ENCODE measurements around the gene CFAP74. TPM values are rescaled to one million over a fixed set of nuclear protein-coding genes. Genes with fewer than 3 reads are reported as not detected.
"Not testable (repeated sequence)": the region's sequence is repeated elsewhere in the genome, so short reads cannot be mapped to it uniquely, and the experiment has no call there.

The CFAP74 gene
- total and polyA plus RNA-seq, 3 donors from 2014 or later, result 16.4 to 25.5 (median 24.9) TPM

DNA sequence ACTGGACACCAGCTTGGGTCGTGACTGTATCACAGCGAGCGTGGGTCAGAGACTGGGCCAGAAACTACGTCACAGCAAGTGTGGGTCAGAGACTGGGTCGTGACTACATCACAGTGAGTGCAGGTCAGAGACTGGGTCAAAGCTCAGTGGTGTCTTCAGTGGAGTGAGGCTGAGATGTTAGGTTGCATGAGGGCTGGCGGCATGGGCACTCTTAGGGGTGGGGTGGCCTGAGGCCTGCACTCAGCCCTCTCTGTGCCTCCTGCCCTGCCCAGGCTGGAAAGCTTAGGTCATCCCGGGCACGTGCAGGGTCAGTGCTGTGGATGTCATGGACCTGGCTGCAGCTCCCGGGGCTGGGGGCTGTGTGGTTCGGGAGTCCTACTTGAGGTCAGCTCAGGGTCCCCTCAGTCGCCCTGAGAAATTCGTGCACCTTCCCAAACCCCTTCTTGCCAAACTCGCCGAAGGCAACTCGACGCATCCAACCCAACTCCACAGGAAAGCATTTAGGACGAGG lies 19.0 kb downstream of the CFAP74 start:
- no peaks in the 10 kb centered on the region for H3K9me3 ChIP-seq
- WGBS, 2 donors, result 84 to 91% methylated on average over 17 of the region's 17 CpGs
- intact Hi-C loops (cut with DNase I; ENCODE audit: low total_unique reads), result no loop called here

DNA sequence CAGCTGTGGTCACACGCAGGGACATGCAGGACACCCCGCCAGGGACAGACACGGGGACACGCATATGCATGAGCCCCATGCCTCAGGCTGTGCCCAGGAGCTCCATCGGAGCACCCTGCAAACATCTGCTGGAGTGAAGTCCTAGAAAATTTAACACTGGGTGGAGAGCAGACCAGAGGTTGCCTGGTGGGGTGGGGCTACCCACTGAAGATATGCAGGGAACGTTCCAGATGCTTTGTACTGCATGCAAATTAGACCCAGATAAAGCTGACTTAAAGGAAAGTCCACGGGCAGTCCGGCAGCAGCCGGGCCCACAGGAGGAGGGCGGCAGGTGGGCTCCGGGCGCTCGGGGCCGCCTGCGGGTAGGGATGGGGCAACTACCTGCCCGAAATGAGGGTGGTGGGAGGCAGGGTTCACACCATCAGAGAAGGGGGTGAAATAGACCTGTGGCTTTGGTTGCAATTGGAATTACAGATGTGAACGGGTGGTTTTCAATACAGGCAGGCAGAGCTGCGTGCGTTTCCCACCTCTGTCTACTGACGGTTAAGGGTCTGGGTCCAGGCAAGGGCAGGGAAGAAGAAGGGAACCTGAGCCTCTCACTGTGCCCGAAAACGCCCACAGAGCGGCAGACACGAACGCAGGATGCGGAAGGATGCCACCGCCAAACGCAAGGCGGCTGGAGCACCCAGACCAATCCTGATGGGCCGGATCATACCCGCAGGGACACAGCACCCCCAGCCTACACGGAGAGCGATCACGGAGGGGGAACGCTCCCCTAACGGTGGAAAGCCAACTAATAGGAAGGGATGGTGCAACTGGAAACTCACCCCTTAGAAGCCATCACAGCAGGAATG lies 21.0 kb downstream of the CFAP74 start:
- no peaks in the 10 kb centered on the region for H3K36me3 ChIP-seq (ENCODE audit: low read depth, missing control alignments)
- no peaks in the 10 kb centered on the region for H3K27me3 ChIP-seq
- no peak overlapping the region for H3K27ac ChIP-seq
- DNase-seq, result no peak
- no peaks in the 10 kb centered on the region for H3K9me3 ChIP-seq
- H3K4me1 ChIP-seq, result no peaks in the 10 kb centered on the region
- no peak overlapping the region for H3K4me3 ChIP-seq
- TF ChIP-seq, protein P1, sequence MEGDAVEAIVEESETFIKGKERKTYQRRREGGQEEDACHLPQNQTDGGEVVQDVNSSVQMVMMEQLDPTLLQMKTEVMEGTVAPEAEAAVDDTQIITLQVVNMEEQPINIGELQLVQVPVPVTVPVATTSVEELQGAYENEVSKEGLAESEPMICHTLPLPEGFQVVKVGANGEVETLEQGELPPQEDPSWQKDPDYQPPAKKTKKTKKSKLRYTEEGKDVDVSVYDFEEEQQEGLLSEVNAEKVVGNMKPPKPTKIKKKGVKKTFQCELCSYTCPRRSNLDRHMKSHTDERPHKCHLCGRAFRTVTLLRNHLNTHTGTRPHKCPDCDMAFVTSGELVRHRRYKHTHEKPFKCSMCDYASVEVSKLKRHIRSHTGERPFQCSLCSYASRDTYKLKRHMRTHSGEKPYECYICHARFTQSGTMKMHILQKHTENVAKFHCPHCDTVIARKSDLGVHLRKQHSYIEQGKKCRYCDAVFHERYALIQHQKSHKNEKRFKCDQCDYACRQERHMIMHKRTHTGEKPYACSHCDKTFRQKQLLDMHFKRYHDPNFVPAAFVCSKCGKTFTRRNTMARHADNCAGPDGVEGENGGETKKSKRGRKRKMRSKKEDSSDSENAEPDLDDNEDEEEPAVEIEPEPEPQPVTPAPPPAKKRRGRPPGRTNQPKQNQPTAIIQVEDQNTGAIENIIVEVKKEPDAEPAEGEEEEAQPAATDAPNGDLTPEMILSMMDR (IDR thresholded peaks at IDR 0.05), result no peak
- no peak for TF ChIP-seq POLR2A (IDR thresholded peaks at IDR 0.05)
- 89 to 90% methylated on average over 34 to 36 of the region's 36 CpGs for WGBS, 2 donors
- intact Hi-C loops (cut with DNase I; ENCODE audit: low total_unique reads), result no loop called here

More for the DNA sequence above, 19.0 kb downstream of the CFAP74 start:
- TF ChIP-seq POLR2A (IDR thresholded peaks at IDR 0.05), result no peak
- TF ChIP-seq, protein P1 (IDR thresholded peaks at IDR 0.05), result no peak
- no peaks in the 10 kb centered on the region for H3K27me3 ChIP-seq
- no peak for DNase-seq
- H3K4me1 ChIP-seq, result peaks cover 8% of the 10 kb centered on the region
- no peak overlapping the region for H3K27ac ChIP-seq
- H3K4me3 ChIP-seq, result no peak overlapping the region
- no peaks in the 10 kb centered on the region for H3K36me3 ChIP-seq (ENCODE audit: low read depth, missing control alignments)

DNA sequence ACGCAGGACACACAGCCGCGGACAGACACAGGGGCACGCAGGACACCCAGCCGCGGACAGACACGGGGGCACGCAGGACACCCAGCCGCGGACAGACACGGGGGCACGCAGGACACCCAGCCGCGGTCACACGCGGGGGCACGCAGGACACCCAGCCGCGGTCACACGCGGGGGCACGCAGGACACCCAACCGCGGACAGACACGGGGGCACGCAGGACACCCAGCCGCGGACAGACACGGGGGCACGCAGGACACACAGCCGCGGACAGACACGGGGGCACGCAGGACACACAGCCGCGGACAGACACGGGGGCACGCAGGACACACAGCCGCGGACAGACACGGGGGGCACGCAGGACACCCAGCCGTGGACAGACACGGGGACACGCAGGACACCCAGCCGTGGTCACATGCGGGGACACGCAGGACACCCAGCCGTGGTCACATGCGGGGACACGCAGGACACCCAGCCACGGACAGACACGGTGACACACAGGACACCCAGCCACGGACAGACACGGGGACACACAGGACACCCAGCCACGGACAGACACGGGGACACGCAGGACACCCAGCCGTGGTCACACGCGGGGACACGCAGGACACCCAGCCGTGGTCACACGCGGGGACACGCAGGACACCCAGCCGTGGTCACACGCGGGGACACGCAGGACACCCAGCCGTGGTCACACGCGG lies 21.8 kb downstream of the CFAP74 start:
- H3K4me3 ChIP-seq; H3K27ac ChIP-seq; H3K9me3 ChIP-seq; H3K27me3 ChIP-seq; H3K4me1 ChIP-seq; intact Hi-C loops (cut with DNase I; ENCODE audit: low total_unique reads); H3K36me3 ChIP-seq (ENCODE audit: low read depth, missing control alignments); DNase-seq: not testable (repeated sequence)
- WGBS, 2 donors, result 93 to 97% methylated on average over 31 to 70 of the region's 73 CpGs

DNA sequence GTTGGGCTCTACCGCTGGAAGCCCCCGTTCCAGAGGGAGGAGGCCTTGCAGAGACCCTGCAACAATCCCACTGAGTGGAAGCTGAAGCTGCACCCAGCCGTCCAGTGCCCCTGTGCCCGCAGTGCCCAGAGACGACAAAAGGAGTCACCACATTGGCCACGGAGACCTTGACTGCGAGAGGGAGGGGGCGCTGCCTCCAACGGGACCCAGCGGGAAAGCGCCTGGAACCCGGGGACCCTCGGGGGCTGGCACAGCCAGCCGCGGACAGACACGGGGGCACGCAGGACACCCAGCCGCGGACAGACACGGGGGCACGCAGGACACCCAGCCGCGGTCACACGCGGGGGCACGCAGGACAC lies 22.5 kb downstream of the CFAP74 start:
- Histone ChIP-seq H3K4me1 (no peaks in the 10 kb centered on the region), H3K36me3 (ENCODE audit: low read depth, missing control alignments) (no peaks in the 10 kb centered on the region), H3K27me3 (no peaks in the 10 kb centered on the region), H3K27ac (no peak overlapping the region), H3K9me3 (no peaks in the 10 kb centered on the region), H3K4me3 (no peak overlapping the region)
- TF ChIP-seq POLR2A (IDR thresholded peaks at IDR 0.05), result no peak
- TF ChIP-seq, protein P1 (IDR thresholded peaks at IDR 0.05), result no peak
- DNase-seq, result no peak
- 92 to 94% methylated on average over 4 to 23 of the region's 26 CpGs for WGBS, 2 donors
- intact Hi-C loops (cut with DNase I; ENCODE audit: low total_unique reads), result no loop called here

DNA sequence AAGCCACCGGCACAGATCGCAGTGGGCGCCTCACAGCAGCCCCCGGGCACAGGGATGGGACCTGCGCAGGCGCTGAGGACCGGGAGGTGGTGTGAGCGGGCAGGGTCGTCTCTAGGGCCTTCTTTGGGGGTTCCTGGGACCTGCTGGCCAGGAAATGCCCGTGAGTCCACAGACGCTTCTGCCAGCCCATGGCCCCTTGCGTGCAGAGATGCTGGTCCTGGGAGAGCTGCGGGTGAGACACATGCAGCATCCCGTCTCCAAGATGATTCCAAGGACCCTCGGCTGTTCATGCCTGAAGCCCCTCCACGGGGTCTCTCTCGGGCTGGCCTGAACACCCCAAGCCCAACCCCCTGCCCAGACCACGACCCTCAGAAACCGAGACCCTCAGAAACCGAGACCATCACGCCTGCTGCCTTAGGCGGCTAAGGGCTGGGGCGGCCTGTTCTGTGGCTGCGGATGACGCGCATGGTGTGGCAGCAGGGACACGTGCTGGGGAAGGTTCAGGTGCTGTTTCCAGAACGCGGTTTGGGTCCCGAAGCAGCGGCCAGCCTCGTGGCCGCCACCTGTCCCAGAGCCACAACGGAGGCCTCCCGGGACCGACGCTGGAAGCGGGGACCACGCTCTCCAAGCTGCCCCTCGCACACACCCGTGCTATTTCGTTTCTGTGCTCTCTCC lies 23.0 kb downstream of the CFAP74 start:
- intact Hi-C loops (cut with DNase I; ENCODE audit: low total_unique reads), result no loop called here
- H3K4me1 ChIP-seq, result no peaks in the 10 kb centered on the region
- no peak overlapping the region for H3K27ac ChIP-seq
- WGBS, 2 donors, result 93 to 94% methylated on average over 24 to 37 of the region's 42 CpGs
- no peak for TF ChIP-seq POLR2A (IDR thresholded peaks at IDR 0.05)
- TF ChIP-seq, protein P1 (IDR thresholded peaks at IDR 0.05), result no peak
- H3K4me3 ChIP-seq, result no peak overlapping the region
- H3K9me3 ChIP-seq, result no peaks in the 10 kb centered on the region
- H3K36me3 ChIP-seq (ENCODE audit: low read depth, missing control alignments), result no peaks in the 10 kb centered on the region
- no peak for DNase-seq
- H3K27me3 ChIP-seq, result no peaks in the 10 kb centered on the region

Data from testis (tissue), 3 donors.